ENCODE data around the gene PARVA.
"Not testable (repeated sequence)": the region's sequence is repeated elsewhere in the genome, so short reads cannot be mapped to it uniquely, and the experiment has no call there.

PARVA gene

DNA sequence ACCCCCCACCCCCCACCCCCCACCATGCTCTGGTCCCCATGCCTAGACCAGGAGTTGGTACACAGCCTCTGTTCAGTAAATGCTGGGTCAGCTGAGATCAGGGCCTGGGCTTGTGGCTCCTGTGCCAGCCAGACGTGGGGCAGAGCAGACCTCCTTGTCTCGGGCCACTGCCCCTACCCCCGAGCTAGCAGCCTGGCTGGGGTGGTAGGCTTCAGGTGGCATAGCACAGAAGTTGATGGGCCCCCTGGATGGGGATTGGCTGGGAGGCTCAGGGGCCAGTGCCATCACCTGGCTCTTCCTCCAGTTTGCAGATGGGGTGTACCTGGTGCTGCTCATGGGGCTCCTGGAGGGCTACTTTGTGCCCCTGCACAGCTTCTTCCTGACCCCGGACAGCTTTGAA, 139.9 kb downstream of the PARVA start:
- TF ChIP-seq, protein P1, sequence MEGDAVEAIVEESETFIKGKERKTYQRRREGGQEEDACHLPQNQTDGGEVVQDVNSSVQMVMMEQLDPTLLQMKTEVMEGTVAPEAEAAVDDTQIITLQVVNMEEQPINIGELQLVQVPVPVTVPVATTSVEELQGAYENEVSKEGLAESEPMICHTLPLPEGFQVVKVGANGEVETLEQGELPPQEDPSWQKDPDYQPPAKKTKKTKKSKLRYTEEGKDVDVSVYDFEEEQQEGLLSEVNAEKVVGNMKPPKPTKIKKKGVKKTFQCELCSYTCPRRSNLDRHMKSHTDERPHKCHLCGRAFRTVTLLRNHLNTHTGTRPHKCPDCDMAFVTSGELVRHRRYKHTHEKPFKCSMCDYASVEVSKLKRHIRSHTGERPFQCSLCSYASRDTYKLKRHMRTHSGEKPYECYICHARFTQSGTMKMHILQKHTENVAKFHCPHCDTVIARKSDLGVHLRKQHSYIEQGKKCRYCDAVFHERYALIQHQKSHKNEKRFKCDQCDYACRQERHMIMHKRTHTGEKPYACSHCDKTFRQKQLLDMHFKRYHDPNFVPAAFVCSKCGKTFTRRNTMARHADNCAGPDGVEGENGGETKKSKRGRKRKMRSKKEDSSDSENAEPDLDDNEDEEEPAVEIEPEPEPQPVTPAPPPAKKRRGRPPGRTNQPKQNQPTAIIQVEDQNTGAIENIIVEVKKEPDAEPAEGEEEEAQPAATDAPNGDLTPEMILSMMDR (IDR thresholded peaks at IDR 0.05; ENCODE audit: low read depth, low read length): no peak
- in situ Hi-C loops (cut with HindIII; ENCODE audit: low sequenced_read_pairs): no loop called here

DNA sequence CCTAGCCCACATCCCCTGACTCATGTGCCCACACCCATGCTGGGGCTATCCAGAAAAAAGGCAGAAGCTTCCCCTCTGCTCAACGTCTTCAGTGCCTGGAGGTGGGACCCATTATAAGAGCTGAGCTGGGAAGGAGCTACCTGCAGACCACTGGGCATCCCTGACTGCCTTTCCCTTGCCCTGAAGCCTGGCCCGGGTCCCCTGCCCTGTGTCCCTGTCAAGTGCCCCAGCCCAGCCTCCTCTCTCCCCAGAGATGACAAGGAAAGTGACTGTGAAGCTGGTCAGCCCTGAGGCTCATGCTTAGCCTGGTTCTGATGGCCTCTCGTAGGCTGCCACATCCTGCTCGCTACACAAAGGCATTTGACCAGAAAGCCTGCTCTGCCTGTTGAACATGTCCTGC, 140.4 kb downstream of the PARVA start:
- H3K4me3 ChIP-seq (ENCODE audit: low read depth, low read length): no peak overlapping the region
- TF ChIP-seq, protein P1 (IDR thresholded peaks at IDR 0.05; ENCODE audit: low read depth, low read length): no peak
- in situ Hi-C loops (cut with HindIII; ENCODE audit: low sequenced_read_pairs): no loop called here
- no peak for DNase-seq (ENCODE audit: low read depth, low spot score)

More for the DNA sequence above, 139.9 kb downstream of the PARVA start:
- DNase-seq (ENCODE audit: low read depth, low spot score): no peak
- H3K4me3 ChIP-seq (ENCODE audit: low read depth, low read length): no peak overlapping the region

DNA sequence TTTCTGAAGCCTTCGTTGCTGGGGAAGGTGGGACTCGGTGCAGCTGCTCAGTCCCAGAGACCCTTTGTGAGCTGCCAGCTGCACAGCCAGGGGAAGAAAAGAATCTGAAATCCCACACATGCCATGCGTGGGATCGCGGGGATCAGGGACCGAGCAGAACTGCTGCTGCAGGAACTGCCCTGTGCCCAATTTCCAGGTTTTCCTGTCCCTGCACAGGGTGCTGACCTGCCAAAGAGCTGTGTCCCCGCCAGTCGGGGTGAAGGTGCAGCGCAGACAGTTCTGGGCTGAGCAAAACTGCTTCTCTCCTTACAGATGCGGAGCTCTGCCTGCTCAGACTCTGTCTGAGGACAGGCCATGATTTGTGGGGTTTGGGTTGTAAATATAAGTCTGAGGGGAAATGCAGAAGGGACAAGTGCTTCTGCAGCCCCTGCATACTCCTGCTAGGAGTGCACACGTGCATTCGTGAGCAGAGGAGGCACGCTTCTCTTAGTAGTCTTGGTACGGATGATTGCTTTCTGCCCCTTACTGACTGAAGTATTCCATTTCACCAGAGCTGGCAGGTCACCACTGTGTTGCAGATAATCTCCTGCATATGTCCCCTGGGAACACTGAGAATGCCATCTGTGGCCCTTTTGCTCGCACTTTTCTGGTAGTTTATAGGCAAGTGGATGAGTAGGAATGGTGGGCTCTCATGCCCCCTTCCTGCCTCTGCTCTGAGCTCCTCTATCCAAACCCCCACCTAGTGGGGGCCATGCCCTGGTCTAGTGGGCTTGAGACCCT, 141.4 kb downstream of the PARVA start:
- in situ Hi-C loops (cut with HindIII; ENCODE audit: low sequenced_read_pairs): no loop called here
- TF ChIP-seq, protein P1 (IDR thresholded peaks at IDR 0.05; ENCODE audit: low read depth, low read length): no peak
- no peak for DNase-seq (ENCODE audit: low read depth, low spot score)
- H3K4me3 ChIP-seq (ENCODE audit: low read depth, low read length): no peak overlapping the region

DNA sequence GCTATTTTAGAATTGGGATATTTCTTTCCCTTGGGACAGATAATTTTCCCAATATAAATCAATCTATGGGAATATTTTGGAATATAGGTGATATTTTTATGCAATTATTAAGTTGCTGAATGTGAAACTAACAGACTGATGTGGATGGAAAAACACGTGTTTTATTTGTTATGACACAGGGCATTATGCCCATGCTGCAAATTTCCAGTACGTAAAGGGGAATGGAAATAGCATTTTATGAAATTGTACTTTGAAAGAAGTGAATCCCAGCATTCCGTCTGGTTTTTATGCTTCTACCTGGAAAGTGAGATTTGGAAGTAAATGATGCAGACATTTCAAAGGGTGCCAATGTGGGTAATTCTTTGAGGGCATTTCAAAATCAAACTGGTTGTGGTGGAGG, 142.7 kb downstream of the PARVA start:
- TF ChIP-seq, protein P1 (IDR thresholded peaks at IDR 0.05; ENCODE audit: low read depth, low read length): no peak
- no peak for DNase-seq (ENCODE audit: low read depth, low spot score)
- in situ Hi-C loops (cut with HindIII; ENCODE audit: low sequenced_read_pairs): no loop called here
- no peak overlapping the region for H3K4me3 ChIP-seq (ENCODE audit: low read depth, low read length)

DNA sequence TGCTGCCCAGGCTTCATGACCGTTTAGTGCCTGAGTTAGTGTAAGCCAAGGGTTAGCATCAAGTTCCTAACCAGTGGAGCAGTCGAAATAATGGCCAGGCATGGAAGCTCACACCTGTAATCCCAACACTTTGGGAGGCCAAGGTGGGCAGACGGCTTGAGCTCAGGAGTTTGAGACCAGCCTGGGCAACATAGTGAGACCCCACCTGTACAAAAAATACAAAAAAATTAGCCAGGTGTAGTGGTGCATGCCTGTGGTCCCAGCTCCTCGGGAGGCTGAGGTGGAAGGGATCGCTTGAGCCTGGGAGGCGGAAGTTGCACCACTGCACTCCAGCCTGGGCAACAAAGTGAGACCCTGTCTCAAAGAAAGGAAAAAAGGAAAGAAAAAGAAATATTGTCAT, 143.2 kb downstream of the PARVA start:
- H3K4me3 ChIP-seq (ENCODE audit: low read depth, low read length); in situ Hi-C loops (cut with HindIII; ENCODE audit: low sequenced_read_pairs); DNase-seq (ENCODE audit: low read depth, low spot score): not testable (repeated sequence)

DNA sequence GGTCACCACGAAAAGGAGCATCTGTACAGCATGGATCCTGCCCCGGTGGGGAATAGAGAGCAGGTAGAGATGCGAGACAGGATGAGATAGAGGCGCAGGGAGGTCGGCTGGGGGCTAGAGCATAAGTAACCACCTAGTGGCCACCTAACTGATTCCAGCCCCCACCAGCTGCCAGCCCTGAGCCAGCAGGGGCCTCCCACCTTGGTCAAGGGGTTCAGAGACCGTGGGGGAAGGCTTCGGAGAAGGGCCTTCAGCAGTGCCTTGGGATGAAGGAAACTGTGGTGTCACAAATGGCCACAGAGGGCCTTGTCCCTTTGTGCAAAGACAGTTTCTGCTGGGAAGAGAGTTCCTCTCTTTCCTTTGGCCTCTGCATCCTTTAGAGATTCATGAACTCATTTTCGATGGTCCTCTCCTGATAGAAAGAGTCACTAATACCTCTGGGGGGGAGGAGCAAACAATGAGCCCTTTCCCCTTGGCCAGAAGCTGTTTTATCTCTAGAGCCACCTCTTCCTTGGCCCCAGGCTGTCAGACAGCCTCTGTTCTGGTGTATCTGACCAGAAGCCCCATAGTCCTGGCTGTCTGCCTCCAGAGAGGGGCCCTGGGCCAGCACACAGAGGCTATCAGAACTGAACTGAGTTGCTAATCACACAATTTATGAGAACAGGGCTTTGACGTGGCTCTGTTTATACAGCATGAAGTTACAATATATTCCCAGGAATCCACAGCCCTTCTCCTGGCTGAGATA, 146.0 kb downstream of the PARVA start:
- in situ Hi-C loops (cut with HindIII; ENCODE audit: low sequenced_read_pairs): no loop called here
- TF ChIP-seq, protein P1 (IDR thresholded peaks at IDR 0.05; ENCODE audit: low read depth, low read length): no peak
- H3K4me3 ChIP-seq (ENCODE audit: low read depth, low read length): no peak overlapping the region
- no peak for DNase-seq (ENCODE audit: low read depth, low spot score)

DNA sequence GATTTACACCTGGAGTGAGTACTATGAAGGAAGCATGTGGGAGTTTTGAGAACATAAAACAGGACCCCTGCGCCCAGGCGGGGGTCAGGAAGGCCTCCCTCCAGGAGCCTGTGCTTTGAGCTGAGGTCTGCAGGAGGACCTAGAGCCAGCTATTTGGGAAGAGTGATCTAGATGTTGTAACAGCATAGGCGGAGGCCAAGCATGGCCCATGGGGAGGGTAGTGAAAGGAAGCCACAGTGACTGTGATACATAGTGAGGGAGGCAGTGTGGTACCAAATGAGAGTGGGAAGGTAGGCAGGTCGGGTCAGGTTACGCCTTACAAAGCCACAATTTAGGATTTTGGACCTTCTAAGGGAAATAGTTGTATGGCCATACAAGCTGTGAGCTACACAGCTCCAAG, 147.5 kb downstream of the PARVA start:
- H3K4me3 ChIP-seq (ENCODE audit: low read depth, low read length): no peak overlapping the region
- TF ChIP-seq, protein P1 (IDR thresholded peaks at IDR 0.05; ENCODE audit: low read depth, low read length): no peak
- in situ Hi-C loops (cut with HindIII; ENCODE audit: low sequenced_read_pairs): no loop called here
- DNase-seq (ENCODE audit: low read depth, low spot score): no peak
